BE2C (cell line): ENCODE data around the gene ASB7.

Experiments used
- DNase-seq: peaks from one replicate; pipeline ENCODE4 v3.0.0-alpha.2; 2020
- H3K27me3 ChIP-seq: fragments of 250-450 bp; sonication (Bioruptor Pico); 2 replicates; pipeline ENCODE4 v1.5.1; 2020; ENCODE audit warnings: mild to moderate bottlenecking
- H3K36me3 ChIP-seq: fragments of 250-450 bp; sonication (Bioruptor Pico); 2 replicates; pipeline ENCODE4 v1.5.1; 2020; ENCODE audit warnings: mild to moderate bottlenecking
- H3K4me1 ChIP-seq: fragments of 250-450 bp; sonication (Bioruptor Pico); 2 replicates; pipeline ENCODE4 v1.5.1; 2020
- H3K4me3 ChIP-seq: 2 replicates; pipeline ENCODE4 v1.5.1; 2011; ENCODE audit warnings: low read depth, low read length
- H3K9me3 ChIP-seq: fragments of 250-450 bp; sonication (Bioruptor Pico); 2 replicates; pipeline ENCODE4 v1.5.1; 2020
- TF ChIP-seq, protein P1 (sequence below): IDR thresholded peaks from 2 replicates; pipeline ENCODE4 v1.5.1; 2012; ENCODE audit warnings: mild to moderate bottlenecking, low read depth, low read length

The ASB7 gene

DNA sequence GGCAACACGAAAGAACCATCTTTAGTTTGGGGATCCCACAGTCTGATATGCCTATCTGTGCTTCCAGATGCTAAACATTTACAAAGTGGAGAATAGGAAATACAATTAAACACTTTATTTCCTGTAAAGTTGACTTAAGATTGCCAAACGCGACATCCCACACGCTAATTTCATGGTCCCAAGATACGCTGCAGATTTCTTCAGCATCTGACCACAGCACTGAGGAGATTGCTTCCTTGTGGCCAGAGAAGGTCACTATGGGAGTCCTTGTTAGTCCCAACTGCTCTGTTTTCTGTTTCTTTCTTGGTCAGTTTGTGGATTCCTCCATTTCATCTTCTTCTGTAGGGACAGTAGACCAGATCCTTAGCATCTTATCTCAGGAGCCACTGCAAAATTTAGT is 43.3 kb downstream of the ASB7 start:
- no peak for DNase-seq
- Histone ChIP-seq H3K4me3 (no peak overlapping the region), H3K9me3 (no peaks in the 10 kb centered on the region), H3K36me3 (no peaks in the 10 kb centered on the region), H3K27me3 (no peaks in the 10 kb centered on the region), H3K4me1 (no peaks in the 10 kb centered on the region)
- TF ChIP-seq, protein P1, sequence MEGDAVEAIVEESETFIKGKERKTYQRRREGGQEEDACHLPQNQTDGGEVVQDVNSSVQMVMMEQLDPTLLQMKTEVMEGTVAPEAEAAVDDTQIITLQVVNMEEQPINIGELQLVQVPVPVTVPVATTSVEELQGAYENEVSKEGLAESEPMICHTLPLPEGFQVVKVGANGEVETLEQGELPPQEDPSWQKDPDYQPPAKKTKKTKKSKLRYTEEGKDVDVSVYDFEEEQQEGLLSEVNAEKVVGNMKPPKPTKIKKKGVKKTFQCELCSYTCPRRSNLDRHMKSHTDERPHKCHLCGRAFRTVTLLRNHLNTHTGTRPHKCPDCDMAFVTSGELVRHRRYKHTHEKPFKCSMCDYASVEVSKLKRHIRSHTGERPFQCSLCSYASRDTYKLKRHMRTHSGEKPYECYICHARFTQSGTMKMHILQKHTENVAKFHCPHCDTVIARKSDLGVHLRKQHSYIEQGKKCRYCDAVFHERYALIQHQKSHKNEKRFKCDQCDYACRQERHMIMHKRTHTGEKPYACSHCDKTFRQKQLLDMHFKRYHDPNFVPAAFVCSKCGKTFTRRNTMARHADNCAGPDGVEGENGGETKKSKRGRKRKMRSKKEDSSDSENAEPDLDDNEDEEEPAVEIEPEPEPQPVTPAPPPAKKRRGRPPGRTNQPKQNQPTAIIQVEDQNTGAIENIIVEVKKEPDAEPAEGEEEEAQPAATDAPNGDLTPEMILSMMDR: no peak

DNA sequence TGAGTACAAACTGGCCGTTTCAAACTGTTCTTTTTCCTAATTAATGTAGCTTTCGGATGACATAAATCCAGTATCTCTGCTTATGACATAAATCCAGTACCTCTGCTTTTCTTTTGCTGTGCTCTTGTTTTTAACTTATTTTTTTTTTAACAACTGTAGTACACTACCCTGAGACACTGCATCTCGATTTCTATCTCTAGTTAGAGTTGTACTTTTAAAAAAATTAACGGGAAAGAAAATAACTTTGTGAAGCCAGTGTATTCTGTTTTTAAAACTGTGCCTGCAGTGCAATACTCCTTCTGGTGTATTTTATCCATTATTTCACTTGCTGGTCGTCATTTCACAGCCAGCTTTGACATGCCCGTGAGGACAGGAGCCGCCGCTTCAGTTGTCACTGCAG is 46.6 kb downstream of the ASB7 start:
- Histone ChIP-seq H3K27me3 (no peaks in the 10 kb centered on the region), H3K9me3 (no peaks in the 10 kb centered on the region), H3K4me1 (no peaks in the 10 kb centered on the region), H3K36me3 (no peaks in the 10 kb centered on the region), H3K4me3 (no peak overlapping the region)
- TF ChIP-seq, protein P1: no peak
- DNase-seq: no peak

DNA sequence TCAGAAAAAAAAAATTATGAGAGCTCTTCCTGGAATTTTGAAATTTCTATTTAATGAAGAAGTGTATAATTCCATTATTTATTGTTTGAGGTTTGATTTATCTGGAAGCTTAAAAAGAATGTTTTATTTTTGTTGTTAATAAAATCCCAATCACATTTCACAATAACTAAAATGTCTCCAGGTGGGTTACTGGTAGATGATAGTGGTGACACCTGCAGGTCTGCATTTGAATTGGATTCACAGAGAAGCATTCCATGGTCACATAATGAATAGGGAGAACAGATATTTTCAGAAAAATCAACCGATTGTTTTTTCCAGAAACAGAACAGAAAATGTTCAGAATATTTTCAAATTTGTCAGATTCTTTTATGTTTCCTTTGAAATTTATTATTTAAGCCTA is 48.3 kb downstream of the ASB7 start:
- TF ChIP-seq, protein P1: peak; percentile 38
- Histone ChIP-seq H3K27me3 (no peaks in the 10 kb centered on the region), H3K36me3 (no peaks in the 10 kb centered on the region), H3K4me3 (no peak overlapping the region), H3K9me3 (no peaks in the 10 kb centered on the region), H3K4me1 (no peaks in the 10 kb centered on the region)
- no peak for DNase-seq

DNA sequence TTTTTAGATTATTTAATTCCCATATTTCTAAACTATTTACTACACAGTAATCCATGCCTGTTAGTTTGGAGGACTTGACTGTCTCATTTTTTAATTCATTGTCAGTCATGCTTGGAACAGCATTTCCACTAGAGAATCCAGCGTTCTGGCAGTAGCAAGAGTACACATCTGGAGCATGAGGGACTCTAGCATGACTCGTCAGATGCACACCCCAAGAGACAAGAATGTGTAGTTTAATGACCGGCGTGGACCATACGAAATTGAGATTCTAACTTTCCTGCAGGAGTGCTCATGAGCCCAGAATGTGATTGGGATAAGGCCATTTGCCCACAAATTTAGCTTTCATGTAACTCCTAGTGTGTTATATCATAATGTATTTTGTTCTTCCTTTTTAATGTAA is 48.9 kb downstream of the ASB7 start:
- Histone ChIP-seq H3K36me3 (no peaks in the 10 kb centered on the region), H3K27me3 (no peaks in the 10 kb centered on the region), H3K4me1 (no peaks in the 10 kb centered on the region), H3K4me3 (no peak overlapping the region), H3K9me3 (no peaks in the 10 kb centered on the region)
- no peak for DNase-seq
- TF ChIP-seq, protein P1: no peak

DNA sequence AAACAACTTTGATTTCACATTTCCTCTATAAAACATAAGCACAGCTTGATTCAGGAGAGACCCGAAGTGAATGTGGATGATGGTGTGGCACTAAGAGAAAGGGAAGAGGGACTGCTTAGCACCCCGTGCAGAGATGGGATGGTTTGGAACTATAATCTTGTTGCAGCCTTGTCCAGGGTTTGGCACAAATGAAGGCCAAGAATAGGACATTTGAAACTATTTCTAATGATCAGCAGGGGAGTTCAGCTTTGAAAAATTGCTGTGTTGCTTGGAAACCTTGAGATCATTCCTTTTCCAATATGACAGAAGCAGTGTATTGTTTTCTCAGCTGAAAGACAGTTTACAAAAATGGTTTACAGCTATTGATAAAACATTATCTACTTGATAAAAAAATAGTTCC is 49.7 kb downstream of the ASB7 start:
- Histone ChIP-seq H3K4me1 (no peaks in the 10 kb centered on the region), H3K4me3 (no peak overlapping the region), H3K36me3 (no peaks in the 10 kb centered on the region), H3K9me3 (no peaks in the 10 kb centered on the region), H3K27me3 (no peaks in the 10 kb centered on the region)
- TF ChIP-seq, protein P1: no peak
- DNase-seq: no peak

DNA sequence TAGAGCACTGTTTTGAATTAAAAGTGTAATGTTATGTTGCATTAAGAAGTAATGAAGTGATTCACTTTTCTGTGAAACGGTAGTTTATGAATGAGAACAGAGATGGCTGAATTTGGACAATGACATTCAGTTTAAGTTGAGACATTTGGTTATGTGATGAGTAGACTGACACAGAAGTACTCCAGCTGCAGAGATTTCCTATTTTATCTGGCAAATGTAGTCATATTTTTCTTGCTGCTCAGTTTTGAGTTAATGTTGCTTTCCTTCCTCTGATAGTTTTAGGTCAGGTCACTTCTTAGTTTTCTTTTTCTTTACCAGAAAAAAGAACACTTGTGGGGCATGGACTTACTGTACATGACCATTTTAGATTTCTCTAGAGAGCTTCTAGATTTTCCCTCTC is 51.2 kb downstream of the ASB7 start:
- H3K4me1 ChIP-seq: no peaks in the 10 kb centered on the region
- no peaks in the 10 kb centered on the region for H3K27me3 ChIP-seq
- no peak for DNase-seq
- H3K4me3 ChIP-seq: no peak overlapping the region
- H3K9me3 ChIP-seq: no peaks in the 10 kb centered on the region
- TF ChIP-seq, protein P1: no peak
- H3K36me3 ChIP-seq: no peaks in the 10 kb centered on the region
